HG03571 (cell line): Measurements from ENCODE around the gene XYLT2.

ENCODE experiments used
- ATAC-seq: cut with Tn5 transposase; IDR thresholded peaks from one replicate; pipeline ENCODE4 v1.9.1; 2021; ENCODE audit not compliant: unreplicated experiment

The XYLT2 gene

GRCh38 chr17:50348522-50349242 is 2.8 kb downstream of the XYLT2 start:
- ATAC-seq, result no peak

DNA sequence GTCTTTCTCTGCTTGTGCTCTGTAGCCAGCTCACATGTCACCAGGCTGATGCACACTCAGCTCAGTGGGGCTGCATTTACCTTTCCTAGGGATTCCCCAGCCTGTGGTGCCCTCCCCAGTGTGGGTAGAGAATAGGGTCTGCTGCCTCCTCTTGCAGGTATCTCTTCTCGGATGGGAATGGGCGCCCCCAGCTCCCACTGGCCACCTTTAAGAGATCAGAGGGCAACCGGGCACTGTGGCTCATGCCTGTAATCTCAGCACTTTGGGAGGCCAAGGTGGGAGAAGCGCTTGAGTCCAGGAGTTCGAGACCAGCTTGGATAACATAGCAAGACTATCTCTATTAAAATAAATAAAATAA is 3.3 kb downstream of the XYLT2 start:
- no peak for ATAC-seq

GRCh38 chr17:50350733-50351132 is 4.8 kb downstream of the XYLT2 start:
- ATAC-seq, result no peak

DNA sequence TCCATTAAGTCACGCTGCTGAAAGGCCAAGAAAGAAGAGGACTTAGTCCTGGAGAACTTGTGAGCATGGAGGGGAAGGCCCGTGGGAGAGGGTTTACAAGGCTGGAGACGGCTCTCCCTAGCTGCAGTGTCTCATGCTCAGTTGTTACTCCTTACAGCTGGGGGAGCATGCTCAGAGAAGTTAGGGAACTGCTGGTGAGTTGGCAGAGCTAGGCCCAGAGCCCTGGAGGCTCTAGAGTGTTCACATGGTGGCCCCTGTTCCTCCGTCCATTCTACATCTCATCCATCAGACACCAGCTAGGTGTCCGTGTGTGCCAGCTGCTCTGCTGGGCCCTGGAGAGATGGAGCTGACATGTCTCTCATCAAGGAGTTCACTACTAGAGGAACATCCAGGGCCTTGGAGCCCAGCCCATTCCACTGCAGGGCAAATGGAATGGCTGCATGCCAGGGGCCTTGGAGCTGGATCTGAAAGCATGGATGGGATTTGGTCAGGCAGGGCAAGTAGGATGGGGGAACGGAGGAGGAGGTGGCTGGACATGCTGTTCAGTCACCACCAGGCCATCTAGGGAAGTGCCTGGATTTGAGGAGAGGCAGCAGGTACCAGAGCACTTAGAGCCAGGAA is 6.3 kb downstream of the XYLT2 start:
- no peak for ATAC-seq

GRCh38 chr17:50352693-50353599 is 7.0 kb downstream of the XYLT2 start:
- ATAC-seq, result no peak

GRCh38 chr17:50353600-50354195 is 7.8 kb downstream of the XYLT2 start:
- ATAC-seq, result no peak

GRCh38 chr17:50354198-50354597 is 8.3 kb downstream of the XYLT2 start:
- no peak for ATAC-seq

DNA sequence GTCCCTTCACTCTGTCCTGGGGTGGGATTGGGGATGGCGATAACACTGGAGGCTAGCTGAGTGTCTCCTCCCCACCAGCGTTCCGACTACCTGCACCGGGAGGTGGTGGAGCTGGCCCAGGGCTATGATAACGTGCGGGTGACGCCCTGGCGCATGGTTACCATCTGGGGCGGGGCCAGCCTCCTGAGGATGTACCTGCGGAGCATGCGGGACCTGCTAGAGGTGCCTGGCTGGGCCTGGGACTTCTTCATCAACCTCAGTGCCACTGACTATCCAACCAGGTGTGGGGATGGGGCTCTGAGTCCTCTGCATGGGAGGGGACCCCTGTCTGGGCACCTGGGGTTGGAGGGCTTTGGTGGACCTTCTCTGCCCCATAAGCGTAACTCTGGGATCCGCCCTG is 8.8 kb downstream of the XYLT2 start:
- no peak for ATAC-seq

- ATAC-seq, result no peak
Observed at GRCh38 chr17:50355336-50355700, 9.4 kb downstream of the XYLT2 start.

DNA sequence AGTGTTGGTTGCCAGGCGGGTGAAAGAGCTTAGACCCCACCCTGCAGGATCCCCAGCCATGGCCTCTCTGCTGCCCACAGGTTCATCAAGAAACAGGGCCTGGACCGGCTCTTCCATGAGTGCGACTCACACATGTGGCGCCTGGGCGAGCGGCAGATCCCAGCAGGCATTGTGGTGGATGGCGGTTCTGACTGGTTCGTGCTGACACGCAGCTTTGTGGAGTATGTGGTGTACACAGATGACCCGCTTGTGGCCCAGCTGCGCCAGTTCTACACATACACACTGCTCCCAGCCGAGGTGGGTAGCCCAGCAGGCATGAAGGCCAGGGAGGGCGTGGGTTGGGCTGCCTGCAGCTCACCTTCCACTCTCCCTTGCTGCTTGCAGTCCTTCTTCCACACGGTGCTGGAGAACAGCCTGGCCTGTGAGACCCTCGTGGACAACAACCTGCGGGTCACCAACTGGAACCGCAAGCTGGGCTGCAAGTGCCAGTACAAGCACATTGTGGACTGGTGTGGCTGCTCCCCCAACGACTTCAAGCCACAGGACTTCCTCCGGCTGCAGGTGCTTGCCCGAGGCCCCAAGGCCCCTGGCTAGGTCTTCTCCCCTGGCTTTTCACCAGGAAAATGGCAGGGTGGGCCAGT is 9.9 kb downstream of the XYLT2 start:
- no peak for ATAC-seq

- ATAC-seq, result no peak
Observed at GRCh38 chr17:50356418-50356817, 10.5 kb downstream of the XYLT2 start.

- no peak for ATAC-seq
Observed at GRCh38 chr17:50356892-50357510, 11.1 kb downstream of the XYLT2 start.

DNA sequence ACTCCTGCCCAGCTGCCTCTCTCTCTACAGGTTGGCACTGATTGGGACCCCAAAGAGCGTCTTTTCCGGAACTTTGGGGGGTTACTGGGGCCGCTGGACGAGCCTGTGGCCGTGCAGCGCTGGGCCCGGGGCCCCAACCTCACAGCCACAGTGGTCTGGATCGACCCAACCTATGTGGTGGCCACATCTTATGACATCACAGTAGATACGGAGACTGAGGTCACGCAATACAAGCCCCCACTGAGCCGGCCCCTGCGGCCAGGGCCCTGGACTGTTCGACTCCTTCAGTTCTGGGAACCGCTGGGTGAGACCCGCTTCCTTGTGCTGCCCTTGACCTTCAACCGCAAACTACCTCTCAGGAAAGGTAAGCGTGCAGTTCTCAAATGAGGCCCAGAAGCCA is 12.3 kb downstream of the XYLT2 start:
- ATAC-seq, result no peak

DNA sequence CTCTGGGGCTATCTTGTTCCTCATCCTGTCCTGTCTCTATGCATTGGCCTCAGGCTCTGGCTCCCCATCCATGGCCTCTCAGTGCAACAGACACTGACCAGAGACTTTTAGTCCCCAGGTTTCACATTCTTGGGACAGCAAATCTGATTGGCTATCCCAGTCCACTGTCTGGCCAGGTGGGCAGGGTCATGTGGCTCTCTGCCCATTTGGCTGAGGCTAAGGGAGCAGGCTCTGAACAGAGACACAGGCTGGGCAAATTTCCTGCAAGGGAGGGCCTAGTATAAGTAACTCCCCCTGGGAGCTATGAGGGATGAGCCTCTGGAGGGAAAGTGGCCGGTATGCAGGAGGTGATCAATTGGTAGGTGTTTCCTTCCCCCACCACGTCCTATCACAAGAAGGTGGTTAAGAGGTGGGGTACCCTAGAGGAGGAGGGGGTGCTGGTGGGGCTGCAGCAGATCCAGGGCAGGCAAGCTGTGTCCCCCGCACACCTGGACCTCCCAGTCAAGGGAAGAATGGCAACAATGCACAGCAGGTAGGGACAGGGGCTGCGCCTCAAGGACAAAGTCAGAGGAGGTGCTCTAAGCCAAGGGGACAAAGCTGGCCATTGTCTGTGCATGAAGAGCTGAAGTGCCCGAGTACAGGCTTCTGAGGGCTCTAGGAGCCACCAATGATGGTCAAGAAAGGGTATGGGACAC is 13.2 kb downstream of the XYLT2 start:
- no peak for ATAC-seq

DNA sequence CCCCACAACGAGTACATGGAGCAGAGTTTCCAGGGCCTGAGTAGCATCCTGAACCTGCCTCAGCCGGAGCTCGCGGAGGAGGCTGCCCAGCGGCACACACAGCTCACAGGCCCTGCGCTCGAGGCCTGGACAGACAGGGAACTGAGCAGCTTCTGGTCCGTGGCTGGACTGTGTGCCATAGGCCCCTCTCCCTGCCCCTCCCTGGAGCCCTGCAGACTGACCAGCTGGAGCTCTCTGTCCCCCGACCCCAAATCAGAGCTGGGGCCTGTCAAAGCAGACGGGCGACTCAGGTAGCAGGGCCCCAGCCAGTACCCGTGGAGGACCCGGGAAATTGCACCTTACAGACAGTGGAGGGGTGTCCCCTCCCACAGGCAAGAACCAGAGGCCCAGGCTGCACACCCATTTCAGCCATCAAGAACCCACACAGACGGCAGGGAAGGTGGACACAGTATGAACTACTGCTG is 14.1 kb downstream of the XYLT2 start:
- ATAC-seq, result no peak

GRCh38 chr17:50360486-50361115 is 14.7 kb downstream of the XYLT2 start:
- ATAC-seq, result no peak

- ATAC-seq, result no peak
Observed at GRCh38 chr17:50361561-50362480, 15.9 kb downstream of the XYLT2 start.

- ATAC-seq, result no peak
Observed at GRCh38 chr17:50362661-50363060, 16.7 kb downstream of the XYLT2 start.
